NCI-H510A treated with DMSO at 0.1 percent for 48 hours (cell line): Measurements from ENCODE around the gene TRIM43.
"Not testable (repeated sequence)": the region's sequence is repeated elsewhere in the genome, so short reads cannot be mapped to it uniquely, and the experiment has no call there.

Source experiments
- DNase-seq: peaks from one replicate; lab custom pipeline; 2025; lab: John Stamatoyannopoulos, UW

Gene TRIM43

GRCh38 chr2:95591701-95592100 lies at the start of gene TRIM43:
TSS of gene TRIM43 (plus strand) at chr2:95592001. CDS start at chr2:95594024, 2,023 bp downstream.
- DNase-seq, result not testable (repeated sequence)

- DNase-seq, result no peak
Observed at GRCh38 chr2:95551055-95551568, 40.7 kb upstream of the TRIM43 start.

GRCh38 chr2:95552911-95553310 lies 38.9 kb upstream of the TRIM43 start:
- DNase-seq, result no peak

DNA sequence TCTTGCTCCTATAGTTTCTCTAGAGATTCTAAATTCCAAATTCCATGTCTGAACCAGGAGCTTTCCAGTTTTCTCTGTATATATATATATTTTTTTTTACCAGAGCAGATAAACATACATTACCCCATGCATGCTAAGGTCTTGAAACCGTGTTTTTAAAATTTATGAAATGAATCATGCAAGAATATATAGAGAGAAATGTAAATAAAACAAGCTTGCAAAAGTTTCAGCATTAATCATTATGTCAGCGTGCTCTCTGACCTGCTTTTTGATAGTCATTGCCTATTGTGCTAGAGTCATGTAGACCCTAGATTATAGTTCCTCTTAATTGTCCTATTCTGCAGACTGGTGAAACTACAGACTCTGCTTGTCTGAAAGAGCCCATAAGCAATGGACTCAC lies 22.6 kb upstream of the TRIM43 start:
- no peak for DNase-seq

DNA sequence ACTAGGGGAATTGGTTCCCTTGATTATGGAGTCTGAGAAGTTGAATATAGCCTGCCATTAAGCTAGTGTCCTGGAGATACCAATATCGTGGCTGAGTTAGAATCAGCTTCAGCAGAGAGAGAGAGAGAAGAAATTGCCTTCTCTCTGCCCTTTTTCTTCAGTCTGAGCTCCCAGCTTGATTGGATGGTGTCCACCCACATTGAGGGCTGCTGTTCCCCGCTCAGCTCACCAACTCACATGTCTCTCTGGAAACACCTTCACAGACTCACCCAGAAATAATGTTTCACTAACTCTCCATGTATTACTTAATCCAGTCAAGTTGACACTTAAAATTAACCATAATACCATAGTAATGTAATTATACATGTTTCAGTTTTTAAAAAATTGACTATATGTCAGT lies 17.9 kb upstream of the TRIM43 start:
- no peak for DNase-seq

DNA sequence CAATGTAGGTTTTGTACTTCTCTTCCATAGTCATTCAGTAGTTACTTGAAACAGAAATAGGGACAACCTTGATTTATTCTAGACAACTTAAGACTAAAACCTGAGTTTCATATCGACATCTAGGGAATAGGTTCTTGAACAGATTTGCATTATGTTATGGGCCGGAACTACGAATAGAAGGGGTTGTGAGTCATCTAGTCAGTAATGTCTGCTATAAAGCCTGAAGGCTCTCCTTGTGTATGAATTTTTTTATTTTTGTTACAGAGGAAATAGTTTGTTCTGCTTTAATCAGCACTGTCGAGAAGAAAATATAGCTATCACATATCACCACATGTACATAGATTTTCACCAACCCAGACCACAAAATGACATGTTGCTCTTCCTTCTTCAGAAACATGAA lies 17.3 kb upstream of the TRIM43 start:
- no peak for DNase-seq

- DNase-seq, result no peak
Observed at GRCh38 chr2:95575857-95576256, 15.9 kb upstream of the TRIM43 start.

GRCh38 chr2:95578539-95578938 lies 13.3 kb upstream of the TRIM43 start:
- no peak for DNase-seq

GRCh38 chr2:95583545-95583944 lies 8.3 kb upstream of the TRIM43 start:
- not testable (repeated sequence) for DNase-seq

DNA sequence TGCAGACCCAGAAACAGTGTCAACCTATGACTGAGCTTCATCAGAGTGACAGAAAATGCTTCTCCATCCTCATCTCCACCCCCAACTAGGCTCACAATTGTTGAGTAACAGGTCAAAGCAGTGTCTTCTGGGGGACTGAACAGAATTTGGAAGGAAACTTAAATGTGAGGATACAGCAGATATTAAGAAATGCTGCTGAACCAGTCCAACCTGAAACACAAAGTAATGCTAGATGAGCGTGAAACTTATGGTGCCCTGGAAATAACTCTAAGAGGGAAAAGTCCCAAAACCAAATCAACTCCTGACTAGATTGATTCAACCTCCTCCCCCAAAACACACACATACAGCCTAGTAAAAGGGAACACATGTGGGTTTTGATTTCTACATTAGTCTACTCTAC lies 7.5 kb upstream of the TRIM43 start:
- DNase-seq, result not testable (repeated sequence)

DNA sequence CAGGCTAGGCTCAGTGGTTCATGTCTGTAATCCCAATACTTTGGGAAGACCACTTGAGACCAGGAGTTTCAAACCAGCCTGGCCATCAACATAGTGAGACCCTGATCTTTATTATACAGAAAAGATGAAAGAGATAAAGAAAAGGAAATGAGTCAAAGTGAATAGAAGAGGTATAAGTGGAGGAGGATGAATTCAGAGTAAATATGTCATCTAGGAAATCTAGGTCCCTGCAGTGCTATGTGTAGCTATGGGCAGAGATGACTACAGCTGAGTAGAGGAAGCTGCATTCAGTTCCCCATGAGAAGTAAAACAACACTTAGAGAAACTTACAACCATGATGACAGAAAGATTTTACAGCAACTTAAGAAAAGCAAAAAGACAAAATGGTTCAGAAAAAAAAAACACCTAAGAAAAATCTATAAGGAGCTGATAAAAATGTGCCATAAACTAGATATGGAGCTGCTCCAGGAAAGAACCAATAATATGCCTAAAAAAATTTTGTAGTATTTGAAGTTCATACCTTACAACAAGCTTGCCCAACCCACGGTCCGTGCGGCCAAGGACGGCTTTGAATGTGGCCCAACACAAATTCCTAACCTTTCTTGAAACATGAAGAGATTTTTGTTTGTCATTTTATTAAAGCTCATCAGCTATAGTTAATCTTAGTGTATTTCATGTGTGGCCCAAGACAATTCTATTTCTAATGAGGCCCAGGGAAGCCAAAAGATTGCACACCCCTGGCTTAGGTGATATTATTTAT lies 1.8 kb upstream of the TRIM43 start:
- not testable (repeated sequence) for DNase-seq

DNA sequence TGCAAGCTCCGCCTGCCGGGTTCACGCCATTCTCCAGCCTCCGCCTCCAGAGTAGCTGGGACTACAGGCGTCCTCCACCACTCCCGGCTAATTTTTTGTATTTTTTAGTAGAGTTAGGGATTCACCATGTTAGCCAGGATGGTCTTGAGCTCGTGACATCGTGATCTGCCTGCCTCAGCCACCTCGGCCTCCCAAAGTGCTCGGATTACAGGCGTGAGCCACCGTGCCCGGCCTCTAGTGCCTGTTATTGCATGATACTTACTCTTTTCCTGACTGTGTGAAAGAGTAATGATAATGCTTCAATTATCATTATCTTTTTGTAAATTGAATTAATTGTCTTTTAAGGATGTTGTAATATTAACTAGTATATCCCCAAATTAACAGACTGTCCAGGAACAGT lies 1.2 kb downstream of the TRIM43 start:
- DNase-seq, result not testable (repeated sequence)

GRCh38 chr2:95595012-95595411 lies 3.2 kb downstream of the TRIM43 start:
- not testable (repeated sequence) for DNase-seq

DNA sequence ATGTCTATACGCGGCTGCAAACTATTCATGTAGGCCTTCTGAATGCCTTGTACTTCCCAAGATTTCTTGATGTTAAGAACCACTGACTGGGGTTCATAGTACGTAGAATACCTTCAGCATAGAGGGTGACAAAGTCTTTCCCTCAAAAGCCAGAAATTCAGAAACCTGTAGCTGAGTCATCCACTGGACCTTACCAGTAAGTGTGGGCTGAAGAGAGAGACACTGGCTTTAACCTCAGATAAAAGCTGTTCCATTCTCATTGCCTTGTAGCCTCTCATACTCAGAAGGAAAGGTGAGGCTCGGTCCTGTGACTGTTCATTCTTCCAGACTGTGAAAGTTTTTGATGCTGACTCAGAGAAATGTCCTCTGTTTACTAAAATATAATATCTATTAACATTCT lies 9.5 kb downstream of the TRIM43 start:
- not testable (repeated sequence) for DNase-seq

DNA sequence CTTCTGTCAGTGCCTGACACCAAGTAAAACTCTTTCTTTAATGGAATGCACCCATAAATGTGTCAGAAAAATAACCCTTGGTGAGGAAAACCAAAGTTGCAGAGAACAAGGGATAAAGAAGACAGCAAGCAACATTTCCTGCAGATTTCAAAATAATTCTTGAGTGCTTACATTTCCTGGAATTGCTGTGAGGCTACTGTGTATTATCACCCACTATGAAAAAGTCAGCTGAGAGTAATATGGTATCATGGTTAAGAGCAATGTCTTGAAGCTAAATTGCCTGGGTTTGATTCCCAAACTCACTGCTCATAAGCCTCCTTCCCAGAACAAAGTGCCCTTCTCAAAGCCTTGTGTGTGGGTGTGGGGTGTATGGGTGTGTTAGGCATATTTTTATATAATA lies 10.3 kb downstream of the TRIM43 start:
- not testable (repeated sequence) for DNase-seq

- DNase-seq, result not testable (repeated sequence)
Observed at GRCh38 chr2:95608356-95608755, 16.6 kb downstream of the TRIM43 start.

DNA sequence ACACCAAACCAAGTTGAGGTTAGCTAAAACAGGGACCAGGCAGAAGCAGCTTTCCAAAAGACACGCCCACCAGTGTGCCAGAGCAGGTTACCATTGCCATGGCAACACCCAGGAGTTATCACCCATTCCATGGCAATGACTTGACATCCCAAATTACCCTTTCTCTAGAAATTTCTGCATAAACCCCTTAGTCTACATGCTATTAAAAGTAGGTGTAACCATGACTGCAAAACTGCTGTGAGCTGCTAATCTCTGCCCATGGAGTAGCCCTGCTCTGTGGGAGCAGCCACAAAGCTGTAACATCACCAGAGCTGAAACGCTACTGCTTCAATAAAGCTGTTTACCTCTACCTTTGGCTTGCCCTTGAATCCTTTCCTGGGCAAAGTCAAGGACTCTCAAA lies 18.0 kb downstream of the TRIM43 start:
- not testable (repeated sequence) for DNase-seq

DNA sequence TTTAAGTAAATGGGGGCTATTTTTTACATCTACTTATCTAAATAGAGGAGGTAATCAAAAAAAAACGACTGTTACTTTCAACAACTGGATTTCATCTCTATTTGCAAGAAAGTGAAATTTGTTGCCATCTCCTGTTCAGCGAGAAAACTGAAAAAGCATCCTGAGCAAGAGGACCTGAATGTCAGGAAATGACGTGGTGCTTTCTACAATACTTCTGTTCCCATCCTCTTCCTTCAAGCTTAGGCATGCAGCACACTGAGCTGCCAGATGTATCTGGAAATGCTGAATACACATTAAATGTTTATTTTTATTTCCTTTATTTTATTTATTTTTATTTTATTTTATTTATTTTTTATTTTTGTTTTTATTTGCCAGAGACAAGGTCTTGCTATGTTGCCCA lies 21.2 kb downstream of the TRIM43 start:
- not testable (repeated sequence) for DNase-seq

- DNase-seq, result not testable (repeated sequence)
Observed at GRCh38 chr2:95622728-95623127, 30.9 kb downstream of the TRIM43 start.

DNA sequence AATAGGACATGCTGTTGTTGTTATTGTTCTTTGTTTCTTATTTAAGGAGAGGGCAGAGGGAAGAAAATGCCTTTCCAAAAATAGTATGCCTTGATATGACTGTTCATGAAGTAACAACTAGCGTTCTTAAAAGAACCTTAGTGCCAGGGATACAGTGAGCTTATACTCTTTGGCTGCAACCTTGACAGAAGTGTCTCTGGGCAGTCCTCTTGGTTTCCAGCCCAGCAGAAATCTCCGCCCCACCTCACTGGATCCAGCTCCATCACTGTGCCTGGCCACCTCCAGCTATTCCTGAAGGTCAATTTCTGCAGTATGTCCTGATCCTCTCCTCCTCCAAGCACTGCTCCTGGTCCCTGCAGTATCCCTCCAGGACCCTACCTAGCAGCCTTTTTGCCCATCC lies 39.2 kb downstream of the TRIM43 start:
- DNase-seq, result not testable (repeated sequence)

DNA sequence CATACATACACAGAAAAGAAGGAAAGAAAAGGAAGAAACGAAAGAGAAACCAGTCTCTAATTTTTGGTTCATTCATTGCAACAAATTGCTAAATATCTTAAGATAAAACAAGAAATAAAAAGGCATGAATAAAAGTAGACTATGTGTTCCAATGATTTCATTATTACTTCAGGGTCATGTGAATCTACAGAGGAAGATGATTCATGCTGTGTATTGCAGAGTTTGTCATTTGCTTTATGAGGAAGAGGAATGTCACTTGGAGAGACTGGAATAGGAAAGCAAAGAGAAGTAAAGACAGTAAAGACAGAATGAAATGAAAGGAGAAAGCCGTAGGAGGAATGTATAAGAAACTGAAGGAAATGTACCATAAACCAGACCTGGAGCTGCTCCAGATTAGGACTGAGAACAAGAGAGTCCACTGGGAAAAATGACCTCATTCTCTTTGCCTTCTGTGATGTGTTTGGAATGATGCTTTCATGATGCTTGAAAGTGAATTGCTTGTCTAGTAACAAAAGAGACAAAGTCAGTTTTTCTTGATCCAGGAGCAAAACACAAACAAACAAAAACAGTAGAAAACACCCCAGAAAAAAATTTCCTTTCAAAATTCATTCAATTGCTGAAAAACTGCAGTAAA lies 41.9 kb downstream of the TRIM43 start:
- DNase-seq, result not testable (repeated sequence)

GRCh38 chr2:95640515-95641288 lies 48.9 kb downstream of the TRIM43 start:
- not testable (repeated sequence) for DNase-seq

GRCh38 chr2:95641289-95641575 lies 49.4 kb downstream of the TRIM43 start:
- DNase-seq, result not testable (repeated sequence)
